Measurements from ENCODE around the gene IGF1R. TPM values are rescaled to one million over a fixed set of nuclear protein-coding genes. Genes with fewer than 3 reads are reported as not detected.

Gene IGF1R
- total RNA-seq, 1 experiment from 2014 or later: 71.3 TPM

DNA sequence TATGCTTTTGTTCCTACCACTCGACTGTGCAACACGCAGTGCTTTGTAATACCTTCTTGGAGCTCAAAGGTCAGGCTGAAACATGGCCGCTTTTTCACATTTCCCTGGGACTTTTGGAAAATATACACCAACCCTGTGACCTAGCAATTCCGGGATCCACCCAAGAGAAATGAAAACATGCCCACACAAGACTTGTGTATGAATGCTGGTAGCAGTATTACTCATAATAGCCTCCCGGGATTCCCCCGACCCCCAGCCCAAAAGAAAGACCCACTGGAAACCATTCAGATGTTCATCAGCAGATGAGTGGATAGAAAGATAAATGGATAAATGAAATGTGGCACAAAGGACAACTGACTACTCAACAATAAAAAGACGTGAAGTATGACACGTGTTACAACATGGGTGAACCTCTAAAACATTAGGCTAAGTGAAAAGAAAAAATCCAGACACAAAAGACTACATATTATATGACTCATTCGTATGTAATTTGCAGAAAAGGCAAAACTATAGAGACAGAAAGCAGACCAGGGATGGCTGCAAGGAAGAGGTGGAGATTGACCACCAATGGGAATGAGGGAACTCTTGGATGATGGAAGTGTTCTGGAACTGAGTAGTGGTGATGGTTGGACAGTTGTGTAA, 255.2 kb downstream of the IGF1R start:
- H3F3A ChIP-seq (ENCODE audit: insufficient read depth, low read depth): peaks cover 7% of the 10 kb centered on the region
- CTCF ChIA-PET: interaction anchor here (1.4 kb wide), 1 partner anchor 52 kb away, joined by 3 read pairs; no protein-coding TSS in a partner anchor
- no peak overlapping the region for H3K4me2 ChIP-seq
- no TSS peak for BruUV-seq (replicated peaks)
- POLR2A ChIA-PET (ENCODE audit: unreplicated experiment): no interaction called here
- H3K79me2 ChIP-seq (ENCODE audit: low read depth): peaks cover 12% of the 10 kb centered on the region; the same call in 1 of the 2 replicates
- no peak overlapping the region for H2AFZ ChIP-seq
- no peaks in the 10 kb centered on the region for H3K36me3 ChIP-seq (ENCODE audit: low read depth)
- peaks cover 9% of the 10 kb centered on the region for H3K4me1 ChIP-seq (replicated peaks; ENCODE audit: insufficient read depth)
- no peaks in the 10 kb centered on the region for H3K9me3 ChIP-seq (ENCODE audit: insufficient read depth, low read depth)
- H3K27ac ChIP-seq: no peak overlapping the region
- H3K27me3 ChIP-seq (ENCODE audit: insufficient read depth, low read depth): no peaks in the 10 kb centered on the region
- no peaks in the 10 kb centered on the region for H4K20me1 ChIP-seq (ENCODE audit: insufficient read depth)
- H3K9me2 ChIP-seq (ENCODE audit: insufficient read depth): no peaks in the 10 kb centered on the region
- no peak overlapping the region for H3K4me3 ChIP-seq
- intact Hi-C loops (cut with micrococcal nuclease; ENCODE audit: unreplicated experiment): loop anchor here (1.0 to 5.0 kb wide), 4 partner anchors 50 to 461 kb away; no protein-coding TSS in a partner anchor
- no peak for DNase-seq
- TF ChIP-seq, protein P1, sequence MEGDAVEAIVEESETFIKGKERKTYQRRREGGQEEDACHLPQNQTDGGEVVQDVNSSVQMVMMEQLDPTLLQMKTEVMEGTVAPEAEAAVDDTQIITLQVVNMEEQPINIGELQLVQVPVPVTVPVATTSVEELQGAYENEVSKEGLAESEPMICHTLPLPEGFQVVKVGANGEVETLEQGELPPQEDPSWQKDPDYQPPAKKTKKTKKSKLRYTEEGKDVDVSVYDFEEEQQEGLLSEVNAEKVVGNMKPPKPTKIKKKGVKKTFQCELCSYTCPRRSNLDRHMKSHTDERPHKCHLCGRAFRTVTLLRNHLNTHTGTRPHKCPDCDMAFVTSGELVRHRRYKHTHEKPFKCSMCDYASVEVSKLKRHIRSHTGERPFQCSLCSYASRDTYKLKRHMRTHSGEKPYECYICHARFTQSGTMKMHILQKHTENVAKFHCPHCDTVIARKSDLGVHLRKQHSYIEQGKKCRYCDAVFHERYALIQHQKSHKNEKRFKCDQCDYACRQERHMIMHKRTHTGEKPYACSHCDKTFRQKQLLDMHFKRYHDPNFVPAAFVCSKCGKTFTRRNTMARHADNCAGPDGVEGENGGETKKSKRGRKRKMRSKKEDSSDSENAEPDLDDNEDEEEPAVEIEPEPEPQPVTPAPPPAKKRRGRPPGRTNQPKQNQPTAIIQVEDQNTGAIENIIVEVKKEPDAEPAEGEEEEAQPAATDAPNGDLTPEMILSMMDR (conservative IDR thresholded peaks at IDR 0.05): no peak
- TF ChIP-seq EZH2 (IDR thresholded peaks at IDR 0.05; ENCODE audit: low read depth): no peak

DNA sequence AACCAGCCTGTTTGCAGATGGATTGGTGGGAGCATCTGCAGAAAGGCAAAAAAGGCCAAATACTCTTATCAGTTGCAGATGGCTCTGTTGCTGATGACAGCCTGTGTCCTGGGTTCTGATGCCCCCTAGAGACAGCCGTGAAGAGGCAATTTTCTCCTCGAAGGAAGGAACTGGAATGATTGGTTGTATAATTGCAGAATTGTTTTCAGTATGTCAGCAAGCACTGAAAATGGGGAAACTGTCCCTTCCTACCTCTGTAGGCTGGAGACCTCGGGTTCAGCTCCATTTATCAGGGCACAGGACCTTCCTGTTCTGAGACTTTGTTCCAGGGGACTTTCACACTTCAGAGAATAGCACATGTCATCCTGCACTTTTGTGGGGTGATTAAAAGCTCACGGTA, 256.2 kb downstream of the IGF1R start:
- POLR2A ChIA-PET (ENCODE audit: unreplicated experiment): no interaction called here
- peak in 1 of 2 experiments; percentile 43 for DNase-seq
- Histone ChIP-seq H2AFZ (no peak overlapping the region), H3K4me2 (no peak overlapping the region), H3K4me1 (replicated peaks; ENCODE audit: insufficient read depth) (no peaks in the 10 kb centered on the region), H3K79me2 (ENCODE audit: low read depth) (0 out of 2 replicates have a peak, but pooled peaks cover 11% of the 10 kb centered on the region), H3K9me2 (ENCODE audit: insufficient read depth) (no peaks in the 10 kb centered on the region), H3F3A (ENCODE audit: insufficient read depth, low read depth) (no peaks in the 10 kb centered on the region; the same call in 1 of the 2 replicates), H4K20me1 (ENCODE audit: insufficient read depth) (no peaks in the 10 kb centered on the region), H3K27me3 (ENCODE audit: insufficient read depth, low read depth) (no peaks in the 10 kb centered on the region), H3K9me3 (ENCODE audit: insufficient read depth, low read depth) (no peaks in the 10 kb centered on the region), H3K4me3 (no peak overlapping the region), H3K36me3 (ENCODE audit: low read depth) (no peaks in the 10 kb centered on the region), H3K27ac (no peak overlapping the region)
- CTCF ChIA-PET: interaction anchor here (1.4 kb wide), 1 partner anchor 53 kb away, joined by 3 read pairs; no protein-coding TSS in a partner anchor
- TF ChIP-seq EZH2 (IDR thresholded peaks at IDR 0.05; ENCODE audit: low read depth): no peak
- TF ChIP-seq, protein P1 (conservative IDR thresholded peaks at IDR 0.05): peak; percentile 72
- BruUV-seq (replicated peaks): no TSS peak
- intact Hi-C loops (cut with micrococcal nuclease; ENCODE audit: unreplicated experiment): loop anchor here (1.0 to 5.0 kb wide), 4 partner anchors 51 to 462 kb away; no protein-coding TSS in a partner anchor

DNA sequence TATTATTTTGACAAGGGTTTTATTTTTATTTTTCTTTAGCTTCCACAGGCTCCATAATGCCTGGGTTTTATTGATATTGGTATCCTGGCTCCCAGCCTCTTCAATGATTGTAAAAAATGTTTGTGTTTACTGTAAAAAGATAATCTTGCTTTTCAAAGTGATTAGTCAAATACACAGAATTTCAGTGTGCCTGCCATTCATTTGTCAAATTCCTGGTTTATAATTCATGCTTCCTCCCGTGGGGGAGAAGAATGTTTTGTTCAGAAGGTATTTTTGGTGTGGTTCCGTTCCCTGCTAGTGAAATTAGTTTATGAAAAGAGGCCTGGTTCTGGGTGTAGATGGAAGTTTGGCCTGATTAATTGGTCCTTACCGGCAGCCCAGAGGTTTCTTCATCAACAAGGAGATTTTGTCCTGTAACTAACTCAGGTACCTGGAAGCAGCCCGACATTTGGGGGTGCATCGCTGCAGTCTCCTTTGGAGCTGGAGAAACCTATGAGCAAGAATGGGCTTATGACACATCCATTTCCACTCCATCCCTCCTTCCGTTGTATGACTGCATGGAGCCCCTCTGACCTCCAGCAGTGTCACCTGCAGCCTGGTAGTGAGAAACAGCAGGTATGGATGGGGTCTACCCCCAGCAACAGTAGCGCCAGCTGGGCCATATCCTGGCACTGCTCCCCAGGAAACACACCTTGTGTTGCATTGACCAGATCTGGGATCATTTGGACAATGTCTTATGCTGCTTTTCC, 257.8 kb downstream of the IGF1R start:
- no peaks in the 10 kb centered on the region for H3K4me1 ChIP-seq (replicated peaks; ENCODE audit: insufficient read depth)
- ChIA-PET POLR2A (ENCODE audit: unreplicated experiment) (interaction anchor here (0.6 kb wide), 1 partner anchor 55 kb away, joined by 12 read pairs; no protein-coding TSS in a partner anchor), CTCF (interaction anchor here (0.6 kb wide), 1 partner anchor 161 kb away, joined by 4 read pairs; no protein-coding TSS in a partner anchor)
- DNase-seq: no peak
- no peaks in the 10 kb centered on the region; the same call in 1 of the 2 replicates for H3F3A ChIP-seq (ENCODE audit: insufficient read depth, low read depth)
- no peak overlapping the region for H3K4me3 ChIP-seq
- intact Hi-C loops (cut with micrococcal nuclease; ENCODE audit: unreplicated experiment): loop anchor here (5.0 kb wide), 2 partner anchors 151 to 171 kb away; no protein-coding TSS in a partner anchor
- no peak overlapping the region for H2AFZ ChIP-seq
- H3K4me2 ChIP-seq: no peak overlapping the region
- no peak overlapping the region for H3K27ac ChIP-seq
- 0 out of 2 replicates have a peak, but pooled peaks cover 6% of the 10 kb centered on the region for H3K79me2 ChIP-seq (ENCODE audit: low read depth)
- H3K27me3 ChIP-seq (ENCODE audit: insufficient read depth, low read depth): no peaks in the 10 kb centered on the region
- no peaks in the 10 kb centered on the region for H4K20me1 ChIP-seq (ENCODE audit: insufficient read depth)
- H3K36me3 ChIP-seq (ENCODE audit: low read depth): no peaks in the 10 kb centered on the region
- TF ChIP-seq, protein P1 (conservative IDR thresholded peaks at IDR 0.05): no peak
- no peak for TF ChIP-seq EZH2 (IDR thresholded peaks at IDR 0.05; ENCODE audit: low read depth)
- H3K9me2 ChIP-seq (ENCODE audit: insufficient read depth): no peaks in the 10 kb centered on the region
- H3K9me3 ChIP-seq (ENCODE audit: insufficient read depth, low read depth): no peaks in the 10 kb centered on the region
- BruUV-seq (replicated peaks): no TSS peak
